HFF-Myc (cell line): ENCODE results near the gene VAMP2.

ENCODE experiments used
- DNase-seq: peaks from one replicate; pipeline ENCODE4 v3.0.0-alpha.2; 2011; ENCODE audit warnings: low read depth; ENCODE audit errors: extremely low read depth
- H3K4me3 ChIP-seq: replicated peaks from 2 replicates; pipeline ENCODE4 v1.5.1; 2011; ENCODE audit warnings: low read depth, mild to moderate bottlenecking, control low read depth, low read length
- TF ChIP-seq, protein P1 (sequence below): IDR thresholded peaks from 2 replicates; pipeline ENCODE4 v1.5.1; 2012; ENCODE audit warnings: mild to moderate bottlenecking, low read depth, low read length, control low read depth; ENCODE audit errors: missing control alignments

Gene VAMP2

DNA sequence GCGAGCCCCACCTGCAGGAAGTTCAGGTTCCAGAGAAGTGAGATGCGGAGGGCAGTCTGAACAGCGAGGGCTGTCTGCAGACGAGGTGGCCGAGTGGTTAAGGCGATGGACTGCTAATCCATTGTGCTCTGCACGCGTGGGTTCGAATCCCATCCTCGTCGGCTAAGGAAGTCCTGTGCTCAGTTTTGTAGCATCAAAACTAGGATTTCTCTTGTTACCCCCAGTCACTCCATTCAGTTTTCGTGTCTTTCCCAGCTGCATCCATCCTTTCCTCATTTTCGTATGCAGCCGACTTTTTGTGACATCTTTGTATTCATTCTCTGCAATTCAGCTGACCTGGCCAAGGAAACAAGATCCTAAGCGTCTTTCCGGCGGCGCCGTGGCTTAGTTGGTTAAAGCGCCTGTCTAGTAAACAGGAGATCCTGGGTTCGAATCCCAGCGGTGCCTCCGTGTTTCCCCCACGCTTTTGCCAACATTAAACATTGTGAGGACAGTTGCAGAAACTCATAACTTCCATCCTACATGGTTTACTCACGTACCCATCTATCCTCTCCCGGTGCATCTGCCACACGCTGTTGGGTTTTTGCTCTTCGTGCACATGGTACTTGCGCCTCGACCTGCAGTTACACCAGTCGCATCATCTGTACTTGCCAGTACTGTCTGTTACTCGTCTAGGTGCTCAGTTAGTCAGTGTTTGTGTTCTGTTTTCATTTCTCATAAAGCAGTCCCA lies 24.2 kb upstream of the VAMP2 start:
- TF ChIP-seq, protein P1, sequence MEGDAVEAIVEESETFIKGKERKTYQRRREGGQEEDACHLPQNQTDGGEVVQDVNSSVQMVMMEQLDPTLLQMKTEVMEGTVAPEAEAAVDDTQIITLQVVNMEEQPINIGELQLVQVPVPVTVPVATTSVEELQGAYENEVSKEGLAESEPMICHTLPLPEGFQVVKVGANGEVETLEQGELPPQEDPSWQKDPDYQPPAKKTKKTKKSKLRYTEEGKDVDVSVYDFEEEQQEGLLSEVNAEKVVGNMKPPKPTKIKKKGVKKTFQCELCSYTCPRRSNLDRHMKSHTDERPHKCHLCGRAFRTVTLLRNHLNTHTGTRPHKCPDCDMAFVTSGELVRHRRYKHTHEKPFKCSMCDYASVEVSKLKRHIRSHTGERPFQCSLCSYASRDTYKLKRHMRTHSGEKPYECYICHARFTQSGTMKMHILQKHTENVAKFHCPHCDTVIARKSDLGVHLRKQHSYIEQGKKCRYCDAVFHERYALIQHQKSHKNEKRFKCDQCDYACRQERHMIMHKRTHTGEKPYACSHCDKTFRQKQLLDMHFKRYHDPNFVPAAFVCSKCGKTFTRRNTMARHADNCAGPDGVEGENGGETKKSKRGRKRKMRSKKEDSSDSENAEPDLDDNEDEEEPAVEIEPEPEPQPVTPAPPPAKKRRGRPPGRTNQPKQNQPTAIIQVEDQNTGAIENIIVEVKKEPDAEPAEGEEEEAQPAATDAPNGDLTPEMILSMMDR: no peak
- H3K4me3 ChIP-seq: peak overlapping the region; percentile 90
- DNase-seq: peak; percentile 94

DNA sequence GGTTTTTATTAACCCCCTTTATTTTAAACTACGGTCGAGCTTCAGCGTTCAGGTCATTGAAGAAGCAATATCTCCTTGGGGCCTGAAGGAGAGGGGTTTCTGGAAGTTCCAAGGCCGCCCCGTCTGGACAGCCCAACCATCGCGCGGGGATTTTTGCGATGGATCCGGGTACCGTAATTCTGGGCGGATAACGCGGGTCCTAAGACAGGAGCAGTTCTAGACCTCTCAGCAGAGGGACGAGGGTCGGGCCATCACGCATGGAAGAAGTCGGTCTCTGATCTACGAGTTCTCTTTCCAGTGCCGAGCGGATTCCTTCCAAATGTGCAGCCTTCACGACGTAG lies 23.7 kb upstream of the VAMP2 start:
- DNase-seq: no peak
- peak overlapping the region; percentile 90 for H3K4me3 ChIP-seq
- TF ChIP-seq, protein P1: peak; percentile 26

DNA sequence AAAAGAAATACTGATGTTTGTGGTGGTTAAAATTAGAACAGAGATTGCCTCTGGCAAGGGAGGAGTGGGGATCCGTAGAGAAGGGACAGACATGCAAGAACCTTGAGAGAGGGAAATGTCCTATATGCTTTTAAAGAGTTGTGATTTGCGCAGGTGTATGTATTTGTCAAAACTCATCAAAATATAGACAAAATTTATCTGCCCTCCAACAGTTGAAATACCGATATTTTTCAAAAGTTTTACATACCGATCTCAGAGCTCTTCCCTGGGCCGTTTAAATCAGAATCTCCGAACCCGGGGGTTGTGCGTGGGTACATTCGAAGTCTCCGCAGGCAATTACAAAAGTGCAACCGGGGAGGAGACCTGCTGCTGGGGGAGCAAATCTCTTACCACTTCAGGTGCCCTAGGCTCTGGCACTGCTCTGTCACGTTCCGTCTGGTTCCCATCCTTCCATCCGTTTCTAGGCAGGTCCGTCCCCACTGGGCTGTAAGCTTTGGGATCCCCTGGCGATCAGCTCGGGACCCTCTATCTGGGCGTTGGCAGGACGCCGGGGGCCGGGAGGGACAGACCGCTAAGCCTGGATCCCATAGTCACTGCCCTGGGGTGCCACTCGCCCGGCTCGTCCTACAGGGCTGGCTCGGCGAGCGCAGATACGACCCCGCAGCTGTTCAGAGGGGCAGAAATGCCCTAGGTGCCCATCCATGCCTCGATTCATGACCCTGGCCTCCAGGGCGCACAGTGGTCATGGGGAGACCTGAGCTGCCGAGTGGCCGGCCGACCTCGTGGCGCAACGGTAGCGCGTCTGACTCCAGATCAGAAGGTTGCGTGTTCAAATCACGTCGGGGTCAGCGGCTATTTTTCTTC lies 23.1 kb upstream of the VAMP2 start:
- TF ChIP-seq, protein P1: no peak
- H3K4me3 ChIP-seq: peak overlapping the region; percentile 90
- no peak for DNase-seq

DNA sequence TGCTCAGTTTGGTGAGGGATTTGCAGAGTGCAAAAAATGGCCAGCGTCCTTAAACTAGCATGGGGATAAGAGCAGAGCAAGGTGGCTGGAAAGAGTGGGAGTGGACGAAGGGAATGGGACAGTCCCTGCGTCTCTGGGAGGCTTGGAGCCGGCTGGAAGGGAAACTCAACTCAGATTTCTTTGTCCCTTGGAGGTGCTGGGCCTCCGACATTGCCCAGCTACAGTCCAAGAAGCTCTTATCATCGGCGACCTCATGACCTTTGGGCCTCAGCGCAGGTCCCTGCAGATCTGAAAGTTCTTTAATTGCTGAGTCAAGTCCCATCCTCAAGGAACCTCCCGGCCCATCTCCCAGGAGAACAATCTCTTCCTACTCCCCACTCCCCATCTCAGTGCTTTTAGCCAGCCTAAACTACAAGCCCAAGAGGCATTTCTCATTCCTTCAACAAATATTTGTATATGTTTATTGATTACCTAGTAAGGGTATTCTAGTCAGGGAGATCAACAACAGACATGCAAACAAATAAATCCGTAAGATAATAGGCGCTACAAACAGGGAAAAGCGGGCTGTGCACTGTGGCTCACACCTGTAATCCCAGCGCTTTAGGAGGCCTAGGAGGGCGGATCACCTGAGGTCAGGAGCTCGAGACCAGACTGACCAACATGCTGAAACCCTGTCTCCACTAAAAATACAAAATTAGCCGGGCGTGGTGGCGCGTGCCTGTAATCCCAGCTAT lies 14.4 kb upstream of the VAMP2 start:
- TF ChIP-seq, protein P1: no peak
- DNase-seq: no peak
- peak overlapping the region; percentile 53 for H3K4me3 ChIP-seq

DNA sequence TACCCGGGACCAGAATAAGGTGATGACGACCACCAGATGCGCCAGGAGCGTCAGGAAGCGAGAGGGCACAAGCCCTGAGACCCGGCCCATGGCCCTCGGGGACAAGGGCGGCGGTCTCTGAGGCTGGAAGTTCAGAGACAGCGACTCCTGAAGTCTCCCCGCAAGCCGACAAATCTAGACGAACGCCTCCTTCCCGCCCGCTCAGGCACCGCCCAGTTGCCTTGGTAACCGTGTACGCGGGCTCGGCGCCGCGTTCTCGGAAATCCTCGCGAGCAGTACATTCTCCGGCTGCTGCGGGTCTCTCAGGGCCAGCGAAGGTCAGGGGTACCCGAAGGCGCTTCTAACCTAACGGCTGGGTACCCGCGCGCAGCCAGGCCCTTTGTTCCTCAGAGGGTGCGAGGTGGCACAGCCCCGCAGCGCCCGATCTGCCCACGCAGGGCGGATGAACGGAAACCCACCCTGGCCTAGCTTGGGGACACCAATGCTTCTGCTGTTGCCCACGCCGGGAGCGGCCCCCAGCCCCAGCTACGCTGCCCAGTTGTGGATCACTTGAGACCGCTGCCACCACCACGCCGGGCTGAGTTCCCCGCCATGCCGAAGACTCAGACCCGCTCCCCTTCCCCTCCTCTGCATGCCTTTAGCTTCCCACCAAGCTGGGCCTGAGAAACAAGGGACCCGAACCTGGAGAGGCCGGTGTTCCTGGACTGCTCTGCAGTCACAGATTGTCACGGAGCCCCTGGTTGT lies 13.6 kb upstream of the VAMP2 start, which contains the start of gene TMEM107:
TSS of gene TMEM107 (minus strand) at position 184 of the 744 bp plus-strand sequence. CDS start at position 90, 94 bp downstream.
- DNase-seq: no peak
- TF ChIP-seq, protein P1: no peak
- H3K4me3 ChIP-seq: peak within 1 kb of the TSS; percentile 53

DNA sequence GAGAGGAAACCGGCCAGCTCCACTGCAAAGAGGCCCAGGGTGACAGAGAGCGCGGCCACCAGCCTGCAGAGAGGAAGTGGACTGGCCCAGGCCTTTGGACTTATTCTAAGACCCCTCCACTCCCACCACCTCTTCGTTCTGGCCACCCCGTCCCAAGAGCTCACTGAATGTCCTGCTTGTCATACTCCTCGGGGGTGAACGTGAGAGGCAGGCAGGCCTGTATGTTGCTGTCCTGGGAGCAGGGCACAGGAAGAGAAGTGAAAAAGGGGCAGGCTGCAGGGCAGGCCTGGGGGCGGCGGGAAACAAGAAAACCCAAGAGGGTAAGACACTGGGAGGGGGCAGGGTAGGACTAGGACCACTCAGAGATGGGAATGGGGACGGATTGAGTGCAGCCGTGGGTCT lies 13.0 kb upstream of the VAMP2 start:
- TF ChIP-seq, protein P1: no peak
- DNase-seq: no peak
- peak overlapping the region; percentile 53 for H3K4me3 ChIP-seq
